ENCODE data around the gene BPNT1. TPM values are rescaled to one million over a fixed set of nuclear protein-coding genes. Genes with fewer than 3 reads are reported as not detected.

The BPNT1 gene, protein sequence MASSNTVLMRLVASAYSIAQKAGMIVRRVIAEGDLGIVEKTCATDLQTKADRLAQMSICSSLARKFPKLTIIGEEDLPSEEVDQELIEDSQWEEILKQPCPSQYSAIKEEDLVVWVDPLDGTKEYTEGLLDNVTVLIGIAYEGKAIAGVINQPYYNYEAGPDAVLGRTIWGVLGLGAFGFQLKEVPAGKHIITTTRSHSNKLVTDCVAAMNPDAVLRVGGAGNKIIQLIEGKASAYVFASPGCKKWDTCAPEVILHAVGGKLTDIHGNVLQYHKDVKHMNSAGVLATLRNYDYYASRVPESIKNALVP
- total RNA-seq, result 10 to 100 TPM; 14.4 to 26.0 (median 19.3) TPM

- WGBS, 2 donors, result 3 to 6% methylated on average over 35 of the region's 35 CpGs
- DNase-seq (ENCODE audit: low spot score in 2 of 2), result peak; percentile 95 to 98
- peak within 1 kb of the TSS; percentile 42 for H3K4me3 ChIP-seq (ENCODE audit: low read depth, poor library complexity, severe bottlenecking)
- TF ChIP-seq POLR2A (IDR thresholded peaks at IDR 0.05) (no peak), CTCF (IDR thresholded peaks at IDR 0.05) (no peak)
- intact Hi-C loops (cut with DNase I; ENCODE audit: low total_unique reads), result no loop called here
Measured at GRCh38 chr1:220089650-220090556, at the start of gene BPNT1. Gene BPNT1 (minus strand): TSS chr1:220089788. CDS start chr1:220079846, 9,942 bp downstream.

- H3K4me3 ChIP-seq (ENCODE audit: low read depth, poor library complexity, severe bottlenecking), result no peak overlapping the region
- DNase-seq (ENCODE audit: low spot score in 2 of 2), result no peak
- WGBS, 2 donors, result 76% methylated on average over 9 of the region's 9 CpGs
- intact Hi-C loops (cut with DNase I; ENCODE audit: low total_unique reads), result no loop called here
- TF ChIP-seq POLR2A (IDR thresholded peaks at IDR 0.05) (no peak), CTCF (IDR thresholded peaks at IDR 0.05) (no peak)
Measured at GRCh38 chr1:220137019-220137786, 47.6 kb upstream of the BPNT1 start.

GRCh38 chr1:220135755-220136154 lies 46.2 kb upstream of the BPNT1 start:
- WGBS, 2 donors, result 89 to 97% methylated on average over 2 of the region's 2 CpGs
- intact Hi-C loops (cut with DNase I; ENCODE audit: low total_unique reads), result no loop called here
- TF ChIP-seq CTCF (IDR thresholded peaks at IDR 0.05) (no peak), POLR2A (IDR thresholded peaks at IDR 0.05) (no peak)
- DNase-seq (ENCODE audit: low spot score in 2 of 2), result no peak
- H3K4me3 ChIP-seq (ENCODE audit: low read depth, poor library complexity, severe bottlenecking), result no peak overlapping the region

DNA sequence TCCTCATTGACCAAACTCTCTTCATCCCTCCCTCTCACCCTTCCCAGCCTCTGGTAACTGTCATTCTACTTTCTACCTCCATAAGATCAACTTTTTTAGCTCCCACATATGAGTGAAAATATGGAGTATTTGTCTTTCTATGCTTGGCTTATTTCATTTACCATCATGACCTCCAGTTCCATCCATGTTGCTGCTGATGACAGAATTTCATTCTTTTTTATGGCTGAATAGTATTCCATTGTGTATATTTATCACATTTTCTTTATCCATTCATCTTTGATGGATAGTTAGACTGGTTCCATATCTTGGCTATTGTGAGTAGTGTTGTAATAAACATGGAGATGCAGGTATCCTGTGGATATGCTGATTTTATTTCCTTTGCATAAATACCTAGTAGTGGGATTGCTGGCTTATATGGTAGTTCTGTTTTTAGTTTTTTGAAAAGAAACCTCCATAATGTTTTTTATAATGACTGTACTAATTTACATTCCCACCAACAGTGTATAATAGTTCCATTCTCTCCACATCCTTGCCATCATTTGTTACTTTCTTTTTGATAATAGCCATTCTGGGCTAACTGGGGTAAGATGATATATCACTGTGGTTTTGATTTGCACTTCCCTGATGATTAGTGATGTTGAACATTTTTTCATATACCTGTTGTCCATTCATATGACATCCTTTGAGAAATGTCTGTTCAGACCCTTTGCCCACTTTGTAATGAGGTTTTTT lies 40.1 kb upstream of the BPNT1 start:
- intact Hi-C loops (cut with DNase I; ENCODE audit: low total_unique reads), result no loop called here
- no peak overlapping the region for H3K4me3 ChIP-seq (ENCODE audit: low read depth, poor library complexity, severe bottlenecking)
- DNase-seq (ENCODE audit: low spot score in 2 of 2), result no peak
- TF ChIP-seq CTCF (IDR thresholded peaks at IDR 0.05) (no peak), POLR2A (IDR thresholded peaks at IDR 0.05) (no peak)

GRCh38 chr1:220127076-220127475 lies 37.5 kb upstream of the BPNT1 start:
- no peak overlapping the region for H3K4me3 ChIP-seq (ENCODE audit: low read depth, poor library complexity, severe bottlenecking)
- TF ChIP-seq CTCF (IDR thresholded peaks at IDR 0.05) (no peak), POLR2A (IDR thresholded peaks at IDR 0.05) (no peak)
- intact Hi-C loops (cut with DNase I; ENCODE audit: low total_unique reads), result no loop called here
- DNase-seq (ENCODE audit: low spot score in 2 of 2), result no peak
- 93 to 96% methylated on average over 3 of the region's 3 CpGs for WGBS, 2 donors
